SK-N-MC (cell line): ENCODE results near the gene C11orf21.

Experiments used
- EZH2 ChIP-seq: fragments of 200-600 bp; sonication (generic); IDR thresholded peaks from one replicate; pipeline ENCODE4 v1.6.1; 2017; ENCODE audit warnings: antibody characterized with exemption
- POLR2AphosphoS5 ChIP-seq: IDR thresholded peaks from 2 replicates; pipeline ENCODE4 v1.6.1; 2012; ENCODE audit warnings: mild to moderate bottlenecking, low read depth, low read length, borderline replicate concordance

DNA sequence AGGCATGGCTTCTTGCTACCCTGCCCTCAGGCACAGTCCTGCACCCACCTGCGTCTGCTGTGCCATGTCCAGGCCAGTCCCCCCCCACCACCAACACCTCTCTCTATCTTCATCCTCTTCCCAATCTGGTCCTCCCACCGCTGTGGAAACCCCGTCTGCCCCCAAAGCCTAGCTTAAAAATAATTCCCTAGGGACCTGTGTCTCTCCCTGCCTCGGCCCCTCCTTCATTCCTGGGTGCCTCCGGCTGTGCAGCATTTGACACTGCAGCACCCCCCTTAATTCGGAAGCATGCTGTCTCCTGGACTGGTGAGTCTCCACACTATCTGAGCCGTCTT lies 28.8 kb downstream of the C11orf21 start:
- TF ChIP-seq EZH2 (no peak), POLR2AphosphoS5 (no peak)
